Keratinocyte (primary cell): ENCODE results near the gene PRELID1. TPM values are rescaled to one million over a fixed set of nuclear protein-coding genes. Genes with fewer than 3 reads are reported as not detected.

Experiments
- DNase-seq: peaks from one replicate; pipeline ENCODE4 v3.0.0-alpha.2; 2011; ENCODE audit warnings: low read depth, missing footprints, low spot score
- FAIRE-seq: peaks from 2 replicates; lab custom pipeline; 2011; peaks lifted over from hg19 to GRCh38; lab: Jason Lieb, UNC
- H2AFZ ChIP-seq: 2 replicates; pipeline ENCODE4 v1.6.0; 2012; ENCODE audit warnings: low read length, control low read depth, inconsistent platforms; ENCODE audit not compliant: control insufficient read depth
- H3K27ac ChIP-seq: 2 replicates; pipeline ENCODE4 v1.5.1; 2011; ENCODE audit warnings: low read length; ENCODE audit not compliant: control insufficient read depth, insufficient read depth
- H3K27me3 ChIP-seq: 3 replicates; pipeline ENCODE4 v1.6.0; 2011; ENCODE audit warnings: low read length; ENCODE audit not compliant: control insufficient read depth, insufficient read depth; ENCODE audit errors: extremely low read depth
- H3K36me3 ChIP-seq, 2 experiments: 2 replicates in 1 of 2; 3 replicates in 1 of 2; pipeline ENCODE4 v1.5.1; 2011; ENCODE audit warnings: low read length in 2 of 2, mild to moderate bottlenecking in 1 of 2; ENCODE audit not compliant: control insufficient read depth in 2 of 2, insufficient read depth in 2 of 2; ENCODE audit errors: extremely low read depth in 1 of 2
- H3K4me1 ChIP-seq: 3 replicates; pipeline ENCODE4 v1.5.1; 2011; ENCODE audit warnings: low read length; ENCODE audit not compliant: control insufficient read depth, insufficient read depth; ENCODE audit errors: extremely low read depth
- H3K4me2 ChIP-seq: 3 replicates; pipeline ENCODE4 v1.6.0; 2011; ENCODE audit warnings: low read depth, low read length; ENCODE audit not compliant: control insufficient read depth, insufficient read depth; ENCODE audit errors: extremely low read depth
- H3K4me3 ChIP-seq, 3 experiments: fragments of 200-600 bp in 1 of 3; sonication (generic) in 1 of 3; 2 replicates in 2 of 3; 3 replicates in 1 of 3; pipeline ENCODE4 v1.5.1; 2011 to 2016; ENCODE audit warnings: low read length in 3 of 3, mild to moderate bottlenecking in 3 of 3, control low read depth in 2 of 3, inconsistent platforms in 1 of 3, low read depth in 1 of 3, mixed read lengths in 1 of 3, mixed run types in 1 of 3, moderate library complexity in 1 of 3; ENCODE audit not compliant: control insufficient read depth in 2 of 3, insufficient read depth in 2 of 3; ENCODE audit errors: extremely low read depth in 1 of 3
- H3K79me2 ChIP-seq: 2 replicates; pipeline ENCODE4 v1.6.0; 2012; ENCODE audit warnings: low read length; ENCODE audit not compliant: control insufficient read depth, insufficient read depth
- H3K9ac ChIP-seq: 3 replicates; pipeline ENCODE4 v1.6.0; 2011; ENCODE audit warnings: low read length; ENCODE audit not compliant: control insufficient read depth, insufficient read depth; ENCODE audit errors: extremely low read depth
- H3K9me1 ChIP-seq: 3 replicates; pipeline ENCODE4 v1.6.0; 2011; ENCODE audit warnings: low read length; ENCODE audit not compliant: control insufficient read depth, insufficient read depth; ENCODE audit errors: extremely low read depth
- H3K9me3 ChIP-seq: 2 replicates; pipeline ENCODE4 v1.5.1; 2012; ENCODE audit warnings: low read depth, low read length; ENCODE audit not compliant: control insufficient read depth
- H4K20me1 ChIP-seq: 3 replicates; pipeline ENCODE4 v1.6.0; 2011; ENCODE audit warnings: low read length; ENCODE audit not compliant: control insufficient read depth, insufficient read depth; ENCODE audit errors: extremely low read depth
- CTCF ChIP-seq, 3 experiments: IDR thresholded peaks in 1 of 3; conservative IDR thresholded peaks in 1 of 3; optimal IDR thresholded peaks in 1 of 3; 2 replicates in 2 of 3; 3 replicates in 1 of 3; pipeline versions ENCODE3 to v1.5.1; 2011; ENCODE audit warnings: low read length in 3 of 3, mild to moderate bottlenecking in 3 of 3, moderate library complexity in 2 of 3, control low read depth in 1 of 3, inconsistent platforms in 1 of 3; ENCODE audit not compliant: insufficient read depth in 2 of 3; ENCODE audit errors: extremely low read depth in 1 of 3
- EZH2 ChIP-seq: IDR thresholded peaks from one replicate; pipeline ENCODE4 v1.6.1; 2012; ENCODE audit warnings: inconsistent platforms, mild to moderate bottlenecking, low read length, moderate library complexity
- dilution Hi-C: fragments of 300-500 bp; cut with MboI; formaldehyde crosslinking; loops from one replicate; pipeline ENCODE4 v1.7.0; 2020; ENCODE audit warnings: low sequenced_read_pairs; ENCODE audit not compliant: extremely low pct_ligation_motif_present
- polyA plus RNA-seq, 5 experiments: library from polyadenylated mRNA; depleted of rRNA in 3 of 5; stranded (reverse) in 3 of 5; stranded (forward) in 1 of 5; unstranded in 1 of 5; fragments of >200 nt; gene quantifications; 1 replicate in 1 of 5; 2 replicates in 3 of 5; 3 replicates in 1 of 5; pipeline versions ENCODE4 v1.2.1 to v1.2.3, GENCODE V29; 2011 to 2012; ENCODE audit warnings: missing spikeins in 2 of 5, low read depth in 1 of 5, low replicate concordance in 1 of 5

PRELID1 gene
- polyA plus RNA-seq, 1 donor (not counting 4 experiments of a cell fraction or from before 2014, with no cell fraction given) = 245 TPM

- Histone ChIP-seq H4K20me1 (peaks cover 10% of the 10 kb centered on the region), H3K27me3 (no peaks in the 10 kb centered on the region), H3K4me1 (peaks cover 48% of the 10 kb centered on the region), H2AFZ (no peak overlapping the region), H3K4me3 (peak overlapping the region in 1 of 3 experiments; percentile 84), H3K27ac (peak overlapping the region; percentile 72), H3K36me3 (peaks cover 1 to 28% of the 10 kb centered on the region in 2 experiments), H3K9me3 (no peaks in the 10 kb centered on the region), H3K9me1 (peaks cover 10% of the 10 kb centered on the region), H3K4me2 (peak overlapping the region; percentile 79), H3K9ac (peak overlapping the region; percentile 98), H3K79me2 (peaks cover 21% of the 10 kb centered on the region)
- dilution Hi-C loops = no loop called here
- DNase-seq (peak; percentile 95), FAIRE-seq (peak; percentile 84)
- no peak for TF ChIP-seq EZH2
- no peak for TF ChIP-seq CTCF (optimal IDR thresholded peaks at IDR 0.05 in 1 of 3, IDR thresholded peaks at IDR 0.05 in 1 of 3, conservative IDR thresholded peaks at IDR 0.05 in 1 of 3; ENCODE audit: extremely low read depth in 1 of 3, insufficient read depth in 2 of 3, low read length in 3 of 3)
These were observed 2.0 kb upstream of the PRELID1 start for GRCh38 chr5:177301503-177302165.

- dilution Hi-C loops = no loop called here
- peak overlapping the region; percentile 79 for H3K4me2 ChIP-seq
- FAIRE-seq = no peak
- no peaks in the 10 kb centered on the region for H3K27me3 ChIP-seq
- peaks cover 48% of the 10 kb centered on the region for H3K4me1 ChIP-seq
- peak overlapping the region; percentile 84 to 87 (median 85) for H3K4me3 ChIP-seq
- TF ChIP-seq EZH2 (no peak), CTCF (optimal IDR thresholded peaks at IDR 0.05 in 1 of 3, IDR thresholded peaks at IDR 0.05 in 1 of 3, conservative IDR thresholded peaks at IDR 0.05 in 1 of 3; ENCODE audit: extremely low read depth in 1 of 3, insufficient read depth in 2 of 3, low read length in 3 of 3) (peak; percentile 24 to 38 (median 32))
- peak overlapping the region; percentile 98 for H3K9ac ChIP-seq
- no peak overlapping the region for H2AFZ ChIP-seq
- peaks cover 21% of the 10 kb centered on the region for H3K79me2 ChIP-seq
- peaks cover 4 to 32% of the 10 kb centered on the region in 2 experiments for H3K36me3 ChIP-seq
- DNase-seq = no peak
- no peaks in the 10 kb centered on the region for H3K9me3 ChIP-seq
- peak overlapping the region; percentile 72 for H3K27ac ChIP-seq
- peaks cover 10% of the 10 kb centered on the region for H4K20me1 ChIP-seq
- peaks cover 10% of the 10 kb centered on the region for H3K9me1 ChIP-seq
These were observed 1.1 kb upstream of the PRELID1 start for GRCh38 chr5:177302354-177303110.
